ENCODE data around the gene CAPN10. TPM values are rescaled to one million over a fixed set of nuclear protein-coding genes. Genes with fewer than 3 reads are reported as not detected.

The CAPN10 gene
- polyA plus RNA-seq, 2 of the 4 experiments (the other 2 are of a cell fraction) = 8.4 to 15.8 TPM

GRCh38 chr2:240560480-240561324, 25.8 kb upstream of the CAPN10 start:
- H3K4me1 ChIP-seq = peaks cover 39% of the 10 kb centered on the region
- H3K27ac ChIP-seq = peak overlapping the region; percentile 98 to 100
- H3K9me3 ChIP-seq = no peaks in the 10 kb centered on the region
- FAIRE-seq (no peak), ATAC-seq (peak; percentile 68 to 82), DNase-seq (ENCODE audit: low read depth in 1 of 2, low spot score in 1 of 2) (peak; percentile 74 to 98)
- ChIA-PET CTCF (interaction anchor here (0.7 to 1.7 kb wide), 3 partner anchors 15 to 328 kb away, joined by 3 to 6 read pairs (median 4); no protein-coding TSS in a partner anchor), POLR2A (interaction anchor here (0.8 to 2.2 kb wide), 5 partner anchors 10 to 173 kb away, joined by 3 to 38 read pairs (median 4); partner anchors contain the start of gene CAPN10)
- peak overlapping the region; percentile 87 for H3K4me3 ChIP-seq
- WGBS (ENCODE audit: missing lambda C conversion rate) = under 1% methylated on average over 19 of the region's 101 CpGs
- peak overlapping the region; percentile 85 for H3K4me2 ChIP-seq
- TF ChIP-seq ZFP36 (IDR thresholded peaks at IDR 0.05; ENCODE audit: borderline replicate concordance, partially characterized antibody) (no peak), NFE2L2 (conservative IDR thresholded peaks at IDR 0.05; ENCODE audit: low read length) (no peak), PBX3 (IDR thresholded peaks at IDR 0.05) (peak; percentile 56; the same call in 1 of the 2 replicates), JUN (IDR thresholded peaks at IDR 0.05) (peak in 1 of 2 experiments; percentile 85), RARB (CRISPR knock-in tag; IDR thresholded peaks at IDR 0.05) (no peak), ATOH8 (CRISPR knock-in tag; IDR thresholded peaks at IDR 0.05; ENCODE audit: low read depth) (peak; percentile 72), POLR2AphosphoS2 (conservative IDR thresholded peaks at IDR 0.05; ENCODE audit: low read length) (no peak), PHF8 (IDR thresholded peaks at IDR 0.05; ENCODE audit: borderline replicate concordance, low read depth) (peak; percentile 92), E2F6 (IDR thresholded peaks at IDR 0.05; ENCODE audit: borderline replicate concordance, low read depth) (peak; percentile 82; the same call in 1 of the 2 replicates), MYC (IDR thresholded peaks at IDR 0.05; ENCODE audit: borderline replicate concordance, low read length) (peak; percentile 82), EP300 (IDR thresholded peaks at IDR 0.05) (no peak), CHD2 (IDR thresholded peaks at IDR 0.05; ENCODE audit: low read length, partially characterized antibody) (no peak), TP53 (CRISPR knock-in tag; IDR thresholded peaks at IDR 0.05) (0 out of 2 replicates have a peak, but pooled peaks have one; percentile 33), HOXB5 (CRISPR knock-in tag; IDR thresholded peaks at IDR 0.05) (no peak; the same call in none of the 2 replicates), SMC3 (IDR thresholded peaks at IDR 0.05) (no peak), RNF2 (IDR thresholded peaks at IDR 0.05; ENCODE audit: borderline replicate concordance, low read depth) (no peak), POLR2A (IDR thresholded peaks at IDR 0.05; ENCODE audit: low read length) (peak; percentile 78), BCL3 (IDR thresholded peaks at IDR 0.05) (peak; percentile 64; the same call in 2 of the 3 replicates), EHF (CRISPR knock-in tag; IDR thresholded peaks at IDR 0.05) (no peak), MAX (IDR thresholded peaks at IDR 0.05) (peak; percentile 92), FOSB (CRISPR knock-in tag; IDR thresholded peaks at IDR 0.05) (no peak), NR3C1 (IDR thresholded peaks at IDR 0.05) (no peak), MAZ (IDR thresholded peaks at IDR 0.05; ENCODE audit: borderline replicate concordance, low read depth, low read length) (no peak), CTCF (IDR thresholded peaks at IDR 0.05) (no peak), MAFK (IDR thresholded peaks at IDR 0.05; ENCODE audit: partially characterized antibody) (no peak), USF2 (IDR thresholded peaks at IDR 0.05) (no peak), GATA3 (IDR thresholded peaks at IDR 0.05; ENCODE audit: borderline replicate concordance) (0 out of 2 replicates have a peak, but pooled peaks have one; percentile 4), BHLHE40 (IDR thresholded peaks at IDR 0.05; ENCODE audit: low read depth, low read length) (no peak), HOXB13 (CRISPR knock-in tag; IDR thresholded peaks at IDR 0.05; ENCODE audit: low read depth) (0 out of 2 replicates have a peak, but pooled peaks have one; percentile 48), ZSCAN20 (CRISPR knock-in tag; IDR thresholded peaks at IDR 0.05) (no peak), CBX8 (IDR thresholded peaks at IDR 0.05) (no peak), NPAS2 (CRISPR knock-in tag; IDR thresholded peaks at IDR 0.05; ENCODE audit: borderline replicate concordance) (peak; percentile 41; the same call in 1 of the 2 replicates), FOXS1 (CRISPR knock-in tag; IDR thresholded peaks at IDR 0.05) (no peak), CBX2 (IDR thresholded peaks at IDR 0.05; ENCODE audit: borderline replicate concordance, low read depth) (no peak), ESRRA (IDR thresholded peaks at IDR 0.05; ENCODE audit: borderline replicate concordance, low read length) (no peak)
